ENCODE measurements around the gene GUCY1A2. TPM values are rescaled to one million over a fixed set of nuclear protein-coding genes. Genes with fewer than 3 reads are reported as not detected.

The GUCY1A2 gene
- total and polyA plus RNA-seq, 2 donors (not counting 1 experiment from before 2014, with no cell fraction given): not detected

DNA sequence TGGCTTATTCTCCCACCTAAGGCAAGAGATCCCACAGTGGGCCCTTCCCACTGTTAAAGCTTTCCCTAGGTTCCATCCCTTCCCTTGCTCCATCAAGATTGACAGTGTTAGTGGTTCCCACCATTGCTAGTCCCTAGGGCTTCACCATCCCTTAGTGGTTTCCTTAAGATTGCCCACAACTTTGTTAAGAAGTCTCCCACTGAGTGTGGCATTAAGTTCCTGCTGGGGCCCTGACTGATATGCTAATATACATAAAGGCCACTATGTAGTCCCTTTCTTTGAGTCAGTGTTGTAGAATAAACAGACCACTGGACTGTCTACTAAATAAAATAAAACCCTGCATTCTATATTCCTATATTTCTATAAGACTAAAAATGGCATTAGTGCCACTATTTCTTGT, 176.1 kb downstream of the GUCY1A2 start:
- no peaks in the 10 kb centered on the region for H3K27me3 Mint-ChIP-seq
- Histone ChIP-seq H3K27me3 (replicated peaks in 1 of 4; ENCODE audit: control extremely low read depth in 1 of 4, control insufficient read depth in 3 of 4, insufficient read depth in 4 of 4, low read length in 3 of 4) (no peaks in the 10 kb centered on the region), H3K9me3 (ENCODE audit: control extremely low read depth in 1 of 3, control insufficient read depth in 2 of 3, insufficient read depth in 1 of 3, low read length in 2 of 3) (no peaks in the 10 kb centered on the region), H3K27ac (ENCODE audit: low read length in 2 of 2) (no peak overlapping the region), H2AFZ (ENCODE audit: insufficient read depth, low read depth, low read length, poor library complexity, severe bottlenecking) (no peak overlapping the region), H3K4me2 (replicated peaks; ENCODE audit: low read depth, low read length, poor library complexity, severe bottlenecking) (no peak overlapping the region), H3K79me2 (ENCODE audit: control insufficient read depth, insufficient read depth, low read length) (no peaks in the 10 kb centered on the region), H3K4me1 (ENCODE audit: control insufficient read depth in 2 of 2, insufficient read depth in 2 of 2, low read length in 2 of 2) (no peaks in the 10 kb centered on the region), H4K20me1 (ENCODE audit: control insufficient read depth, insufficient read depth, low read length, poor library complexity, severe bottlenecking) (no peaks in the 10 kb centered on the region), H3K4me3 (ENCODE audit: control extremely low read depth in 1 of 5, extremely low read depth in 1 of 5, insufficient read depth in 1 of 5, low read depth in 2 of 5, low read length in 4 of 5) (no peak overlapping the region), H3K36me3 (replicated peaks in 1 of 2; ENCODE audit: control extremely low read depth in 1 of 2, control insufficient read depth in 1 of 2, extremely low read depth in 1 of 2, insufficient read depth in 2 of 2, low read length in 1 of 2) (no peaks in the 10 kb centered on the region), H3K9ac (ENCODE audit: low read length) (no peak overlapping the region)
- ATAC-seq (ENCODE audit: low read depth) (no peak), DNase-seq (no peak)
- no peak overlapping the region for H3K4me3 Mint-ChIP-seq
- ChIA-PET POLR2A (no interaction called here), CTCF (no interaction called here)
- no peak for TF ChIP-seq EZH2 (IDR thresholded peaks at IDR 0.05; ENCODE audit: borderline replicate concordance, insufficient read depth, low read depth, low read length, poor library complexity, severe bottlenecking)
- TF ChIP-seq, protein P1, sequence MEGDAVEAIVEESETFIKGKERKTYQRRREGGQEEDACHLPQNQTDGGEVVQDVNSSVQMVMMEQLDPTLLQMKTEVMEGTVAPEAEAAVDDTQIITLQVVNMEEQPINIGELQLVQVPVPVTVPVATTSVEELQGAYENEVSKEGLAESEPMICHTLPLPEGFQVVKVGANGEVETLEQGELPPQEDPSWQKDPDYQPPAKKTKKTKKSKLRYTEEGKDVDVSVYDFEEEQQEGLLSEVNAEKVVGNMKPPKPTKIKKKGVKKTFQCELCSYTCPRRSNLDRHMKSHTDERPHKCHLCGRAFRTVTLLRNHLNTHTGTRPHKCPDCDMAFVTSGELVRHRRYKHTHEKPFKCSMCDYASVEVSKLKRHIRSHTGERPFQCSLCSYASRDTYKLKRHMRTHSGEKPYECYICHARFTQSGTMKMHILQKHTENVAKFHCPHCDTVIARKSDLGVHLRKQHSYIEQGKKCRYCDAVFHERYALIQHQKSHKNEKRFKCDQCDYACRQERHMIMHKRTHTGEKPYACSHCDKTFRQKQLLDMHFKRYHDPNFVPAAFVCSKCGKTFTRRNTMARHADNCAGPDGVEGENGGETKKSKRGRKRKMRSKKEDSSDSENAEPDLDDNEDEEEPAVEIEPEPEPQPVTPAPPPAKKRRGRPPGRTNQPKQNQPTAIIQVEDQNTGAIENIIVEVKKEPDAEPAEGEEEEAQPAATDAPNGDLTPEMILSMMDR (IDR thresholded peaks at IDR 0.05): no peak
- intact Hi-C loops (cut with micrococcal nuclease): no loop called here
- H3K4me1 Mint-ChIP-seq: no peaks in the 10 kb centered on the region
- no peaks in the 10 kb centered on the region for H3K9me3 Mint-ChIP-seq (ENCODE audit: insufficient read depth)
- no peak overlapping the region for H3K27ac Mint-ChIP-seq

DNA sequence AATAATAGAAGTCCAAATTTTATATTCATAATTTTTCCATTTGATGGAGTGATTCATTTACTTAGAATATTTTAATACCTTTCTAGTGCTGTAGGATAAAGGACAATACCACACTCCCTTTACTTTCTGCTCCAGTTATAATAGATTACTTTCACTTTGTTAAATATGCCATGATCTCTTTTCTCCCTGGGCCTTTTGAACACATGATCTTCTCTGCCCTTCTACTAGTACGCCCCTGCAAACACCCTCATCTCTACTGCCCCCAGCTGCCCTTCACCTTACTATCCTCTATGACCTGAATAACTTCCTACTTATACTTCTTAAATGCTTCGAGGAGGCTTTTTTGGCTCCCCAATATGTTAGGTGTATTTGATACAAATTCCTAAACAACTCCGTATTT, 177.3 kb downstream of the GUCY1A2 start:
- no peak overlapping the region for H3K27ac Mint-ChIP-seq
- Histone ChIP-seq H3K4me2 (replicated peaks; ENCODE audit: low read depth, low read length, poor library complexity, severe bottlenecking) (no peak overlapping the region), H3K79me2 (ENCODE audit: control insufficient read depth, insufficient read depth, low read length) (no peaks in the 10 kb centered on the region), H3K4me1 (ENCODE audit: control insufficient read depth in 2 of 2, insufficient read depth in 2 of 2, low read length in 2 of 2) (no peaks in the 10 kb centered on the region), H3K9me3 (ENCODE audit: control extremely low read depth in 1 of 3, control insufficient read depth in 2 of 3, insufficient read depth in 1 of 3, low read length in 2 of 3) (no peaks in the 10 kb centered on the region), H4K20me1 (ENCODE audit: control insufficient read depth, insufficient read depth, low read length, poor library complexity, severe bottlenecking) (no peaks in the 10 kb centered on the region), H3K27me3 (replicated peaks in 1 of 4; ENCODE audit: control extremely low read depth in 1 of 4, control insufficient read depth in 3 of 4, insufficient read depth in 4 of 4, low read length in 3 of 4) (no peaks in the 10 kb centered on the region), H3K4me3 (ENCODE audit: control extremely low read depth in 1 of 5, extremely low read depth in 1 of 5, insufficient read depth in 1 of 5, low read depth in 2 of 5, low read length in 4 of 5) (no peak overlapping the region), H3K36me3 (replicated peaks in 1 of 2; ENCODE audit: control extremely low read depth in 1 of 2, control insufficient read depth in 1 of 2, extremely low read depth in 1 of 2, insufficient read depth in 2 of 2, low read length in 1 of 2) (no peaks in the 10 kb centered on the region), H3K9ac (ENCODE audit: low read length) (no peak overlapping the region), H2AFZ (ENCODE audit: insufficient read depth, low read depth, low read length, poor library complexity, severe bottlenecking) (no peak overlapping the region), H3K27ac (ENCODE audit: low read length in 2 of 2) (no peak overlapping the region)
- DNase-seq: no peak
- no peaks in the 10 kb centered on the region for H3K9me3 Mint-ChIP-seq (ENCODE audit: insufficient read depth)
- 88% methylated on average over 1 of the region's 3 CpGs for WGBS (ENCODE audit: insufficient coverage)
- ChIA-PET CTCF (no interaction called here), POLR2A (no interaction called here)
- intact Hi-C loops (cut with micrococcal nuclease): no loop called here
- no peaks in the 10 kb centered on the region for H3K27me3 Mint-ChIP-seq
- no peak for ATAC-seq (ENCODE audit: low read depth)
- TF ChIP-seq EZH2 (IDR thresholded peaks at IDR 0.05; ENCODE audit: borderline replicate concordance, insufficient read depth, low read depth, low read length, poor library complexity, severe bottlenecking): no peak
- TF ChIP-seq, protein P1 (IDR thresholded peaks at IDR 0.05): no peak
- H3K4me1 Mint-ChIP-seq: no peaks in the 10 kb centered on the region
- H3K4me3 Mint-ChIP-seq: no peak overlapping the region

Data from B cell (primary cell).